T1000 (cell line): ENCODE data around the gene CT45A7.
"Not testable (repeated sequence)": the region's sequence is repeated elsewhere in the genome, so short reads cannot be mapped to it uniquely, and the experiment has no call there.

Source experiments
- DNase-seq: peaks from one replicate; lab custom pipeline; 2025; ENCODE audit warnings: mixed read lengths; lab: John Stamatoyannopoulos, UW

CT45A7 gene, protein sequence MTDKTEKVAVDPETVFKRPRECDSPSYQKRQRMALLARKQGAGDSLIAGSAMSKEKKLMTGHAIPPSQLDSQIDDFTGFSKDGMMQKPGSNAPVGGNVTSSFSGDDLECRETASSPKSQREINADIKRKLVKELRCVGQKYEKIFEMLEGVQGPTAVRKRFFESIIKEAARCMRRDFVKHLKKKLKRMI

DNA sequence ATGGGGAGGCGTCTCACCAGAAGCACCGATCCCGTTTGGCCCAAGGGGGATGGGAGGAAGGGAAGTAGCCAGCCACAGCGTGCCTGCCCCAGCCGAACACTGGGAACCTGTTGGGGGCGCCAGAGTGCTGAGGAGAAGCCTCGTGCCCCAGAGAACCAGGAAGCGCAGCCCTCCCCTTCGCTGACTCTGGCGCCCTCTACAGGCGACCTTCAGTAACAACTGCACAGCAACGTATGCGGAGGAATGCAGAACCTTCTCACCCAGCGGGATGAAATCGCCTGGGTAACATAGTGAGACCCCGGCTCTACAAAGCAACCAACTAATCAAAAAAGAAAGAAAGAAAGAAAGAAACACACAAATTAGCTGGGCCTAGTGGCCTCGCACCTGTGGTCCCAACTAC is at the start of gene CT45A7:
Gene CT45A7, minus strand, starts transcription at position 101 of the 400 bp plus-strand sequence. CDS start 3,747 bp downstream, outside the sequence.
- DNase-seq = not testable (repeated sequence)

DNA sequence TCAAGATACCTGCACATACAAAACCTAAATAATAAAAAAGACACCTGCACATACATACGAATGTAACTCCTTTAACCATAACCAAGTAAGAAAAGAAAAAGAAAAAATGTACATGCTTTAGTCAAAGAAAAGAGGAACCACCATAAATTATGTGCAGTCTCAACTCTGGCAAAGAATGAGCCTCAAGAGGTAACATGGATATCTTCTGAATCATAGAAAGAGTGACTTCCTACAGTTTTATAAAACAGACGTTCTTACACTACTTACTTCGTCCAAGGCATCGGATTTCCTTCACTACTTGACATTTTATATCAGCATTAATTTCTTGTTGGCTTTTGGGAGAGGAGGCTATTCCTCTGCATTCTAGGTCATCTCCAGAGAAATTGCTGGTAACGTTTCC is 45.7 kb upstream of the CT45A7 start:
- not testable (repeated sequence) for DNase-seq

DNA sequence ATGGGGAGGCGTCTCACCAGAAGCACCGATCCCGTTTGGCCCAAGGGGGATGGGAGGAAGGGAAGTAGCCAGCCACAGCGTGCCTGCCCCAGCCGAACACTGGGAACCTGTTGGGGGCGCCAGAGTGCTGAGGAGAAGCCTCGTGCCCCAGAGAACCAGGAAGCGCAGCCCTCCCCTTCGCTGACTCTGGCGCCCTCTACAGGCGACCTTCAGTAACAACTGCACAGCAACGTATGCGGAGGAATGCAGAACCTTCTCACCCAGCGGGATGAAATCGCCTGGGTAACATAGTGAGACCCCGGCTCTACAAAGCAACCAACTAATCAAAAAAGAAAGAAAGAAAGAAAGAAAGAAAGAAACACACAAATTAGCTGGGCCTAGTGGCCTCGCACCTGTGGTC is 34.6 kb upstream of the CT45A7 start, which contains the start of gene CT45A9:
Gene CT45A9, minus strand, starts transcription at position 101 of the 400 bp plus-strand sequence. CDS start 3,751 bp downstream, outside the sequence.
- not testable (repeated sequence) for DNase-seq

DNA sequence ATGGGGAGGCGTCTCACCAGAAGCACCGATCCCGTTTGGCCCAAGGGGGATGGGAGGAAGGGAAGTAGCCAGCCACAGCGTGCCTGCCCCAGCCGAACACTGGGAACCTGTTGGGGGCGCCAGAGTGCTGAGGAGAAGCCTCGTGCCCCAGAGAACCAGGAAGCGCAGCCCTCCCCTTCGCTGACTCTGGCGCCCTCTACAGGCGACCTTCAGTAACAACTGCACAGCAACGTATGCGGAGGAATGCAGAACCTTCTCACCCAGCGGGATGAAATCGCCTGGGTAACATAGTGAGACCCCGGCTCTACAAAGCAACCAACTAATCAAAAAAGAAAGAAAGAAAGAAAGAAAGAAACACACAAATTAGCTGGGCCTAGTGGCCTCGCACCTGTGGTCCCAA is 17.4 kb upstream of the CT45A7 start, which contains the start of gene CT45A8:
Gene CT45A8, minus strand, starts transcription at position 101 of the 400 bp plus-strand sequence. CDS start 3,755 bp downstream, outside the sequence.
- DNase-seq = not testable (repeated sequence)

DNA sequence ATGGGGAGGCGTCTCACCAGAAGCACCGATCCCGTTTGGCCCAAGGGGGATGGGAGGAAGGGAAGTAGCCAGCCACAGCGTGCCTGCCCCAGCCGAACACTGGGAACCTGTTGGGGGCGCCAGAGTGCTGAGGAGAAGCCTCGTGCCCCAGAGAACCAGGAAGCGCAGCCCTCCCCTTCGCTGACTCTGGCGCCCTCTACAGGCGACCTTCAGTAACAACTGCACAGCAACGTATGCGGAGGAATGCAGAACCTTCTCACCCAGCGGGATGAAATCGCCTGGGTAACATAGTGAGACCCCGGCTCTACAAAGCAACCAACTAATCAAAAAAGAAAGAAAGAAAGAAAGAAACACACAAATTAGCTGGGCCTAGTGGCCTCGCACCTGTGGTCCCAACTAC is 17.2 kb downstream of the CT45A7 start, which contains the start of gene CT45A2:
Gene CT45A2, minus strand, starts transcription at position 101 of the 400 bp plus-strand sequence. CDS start 3,747 bp downstream, outside the sequence.
- DNase-seq = not testable (repeated sequence)

- not testable (repeated sequence) for DNase-seq
These were observed 34.4 kb downstream of the CT45A7 start, which contains the start of gene CT45A6 for GRCh38 chrX:135802687-135803086. Gene CT45A6, minus strand, starts transcription at chrX:135802787. Its CDS starts 3,794 bp downstream, at chrX:135798993.

GRCh38 chrX:135785403-135785802 is 51.7 kb downstream of the CT45A7 start, which contains the start of gene CT45A5:
Gene CT45A5, minus strand, starts transcription at chrX:135785503. Its CDS starts 3,774 bp downstream, at chrX:135781729.
- not testable (repeated sequence) for DNase-seq
